Measurements from ENCODE around the gene IL1RAPL1. TPM values are rescaled to one million over a fixed set of nuclear protein-coding genes. Genes with fewer than 3 reads are reported as not detected.

Gene IL1RAPL1
- total RNA-seq, 1 donor from 2014 or later = not detected

DNA sequence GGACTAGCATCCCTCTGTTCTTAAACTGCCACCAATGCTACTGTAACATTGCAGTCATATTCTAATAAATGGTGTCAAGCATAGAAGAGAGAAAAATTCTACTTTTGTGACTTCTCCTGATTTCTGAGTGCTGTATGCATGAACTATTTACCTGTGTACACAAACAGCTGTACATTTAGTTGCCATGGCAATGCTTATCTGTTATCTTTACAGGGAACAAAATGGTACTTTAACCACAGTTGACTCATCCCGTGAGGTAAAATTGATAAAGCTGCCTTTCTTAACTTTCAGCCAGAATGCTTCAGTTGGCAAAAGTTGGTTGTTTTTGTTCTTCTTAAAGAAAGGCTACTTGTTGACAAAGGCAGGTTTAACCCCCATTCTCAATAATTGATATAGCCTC is 1040.6 kb downstream of the IL1RAPL1 start:
- no peaks in the 10 kb centered on the region for H3K27me3 ChIP-seq (ENCODE audit: control insufficient read depth, insufficient read depth, low read length)
- DNase-seq (ENCODE audit: low read depth) (peak; percentile 0), FAIRE-seq (no peak)
- no peak overlapping the region for H3K4me3 ChIP-seq (ENCODE audit: low read depth, low read length)
- no peaks in the 10 kb centered on the region for H3K36me3 ChIP-seq (ENCODE audit: control insufficient read depth, insufficient read depth, low read length)
- TF ChIP-seq, protein P1, sequence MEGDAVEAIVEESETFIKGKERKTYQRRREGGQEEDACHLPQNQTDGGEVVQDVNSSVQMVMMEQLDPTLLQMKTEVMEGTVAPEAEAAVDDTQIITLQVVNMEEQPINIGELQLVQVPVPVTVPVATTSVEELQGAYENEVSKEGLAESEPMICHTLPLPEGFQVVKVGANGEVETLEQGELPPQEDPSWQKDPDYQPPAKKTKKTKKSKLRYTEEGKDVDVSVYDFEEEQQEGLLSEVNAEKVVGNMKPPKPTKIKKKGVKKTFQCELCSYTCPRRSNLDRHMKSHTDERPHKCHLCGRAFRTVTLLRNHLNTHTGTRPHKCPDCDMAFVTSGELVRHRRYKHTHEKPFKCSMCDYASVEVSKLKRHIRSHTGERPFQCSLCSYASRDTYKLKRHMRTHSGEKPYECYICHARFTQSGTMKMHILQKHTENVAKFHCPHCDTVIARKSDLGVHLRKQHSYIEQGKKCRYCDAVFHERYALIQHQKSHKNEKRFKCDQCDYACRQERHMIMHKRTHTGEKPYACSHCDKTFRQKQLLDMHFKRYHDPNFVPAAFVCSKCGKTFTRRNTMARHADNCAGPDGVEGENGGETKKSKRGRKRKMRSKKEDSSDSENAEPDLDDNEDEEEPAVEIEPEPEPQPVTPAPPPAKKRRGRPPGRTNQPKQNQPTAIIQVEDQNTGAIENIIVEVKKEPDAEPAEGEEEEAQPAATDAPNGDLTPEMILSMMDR (IDR thresholded peaks at IDR 0.05; ENCODE audit: insufficient read depth, low read length, severe bottlenecking) = no peak

DNA sequence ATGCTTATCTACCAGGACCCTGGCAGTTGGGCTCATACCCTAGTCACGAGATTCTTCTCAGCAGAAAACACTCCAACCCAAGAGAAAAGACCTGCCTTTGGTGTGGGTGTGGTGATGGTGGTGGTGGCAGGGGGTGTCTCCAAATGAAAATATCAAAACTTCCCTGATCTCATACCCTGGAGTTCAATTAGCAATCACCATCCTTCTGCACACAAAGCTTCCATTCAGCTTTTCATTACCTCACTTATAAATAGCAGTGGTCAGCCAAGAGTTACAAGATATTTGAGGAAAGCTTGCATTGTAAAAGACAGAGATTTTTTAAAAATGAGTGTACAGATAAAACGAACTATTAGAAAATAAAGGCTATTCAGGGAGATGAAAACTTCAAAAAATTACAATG is 1047.3 kb downstream of the IL1RAPL1 start:
- FAIRE-seq = no peak

DNA sequence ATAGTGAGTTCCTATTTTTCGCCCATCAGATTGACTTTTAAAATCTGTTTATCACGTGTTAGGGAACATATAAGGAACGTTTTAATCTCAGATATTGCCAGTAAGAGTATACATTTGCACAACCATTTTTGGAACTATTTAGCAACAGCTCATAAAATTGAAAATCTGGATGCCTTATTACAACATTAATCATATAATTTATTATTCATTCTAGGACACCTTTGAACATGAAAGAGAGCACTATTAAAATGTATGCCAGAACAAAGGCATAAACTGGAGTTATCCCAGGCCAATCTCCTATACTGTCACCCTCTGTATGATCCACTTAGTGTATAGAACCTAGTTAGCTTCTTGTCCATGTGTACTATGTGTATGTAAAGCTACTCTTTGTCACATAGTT is 1049.1 kb downstream of the IL1RAPL1 start:
- Histone ChIP-seq H3K27me3 (ENCODE audit: control insufficient read depth, insufficient read depth, low read length) (no peaks in the 10 kb centered on the region), H3K36me3 (ENCODE audit: control insufficient read depth, insufficient read depth, low read length) (no peaks in the 10 kb centered on the region), H3K4me3 (ENCODE audit: low read depth, low read length) (no peak overlapping the region)
- TF ChIP-seq, protein P1 (IDR thresholded peaks at IDR 0.05; ENCODE audit: insufficient read depth, low read length, severe bottlenecking) = no peak
- DNase-seq (ENCODE audit: low read depth) = no peak
- no peak for FAIRE-seq

More for the DNA sequence above, 1047.3 kb downstream of the IL1RAPL1 start:
- H3K4me3 ChIP-seq (ENCODE audit: low read depth, low read length) = no peak overlapping the region
- no peaks in the 10 kb centered on the region for H3K36me3 ChIP-seq (ENCODE audit: control insufficient read depth, insufficient read depth, low read length)
- no peak for DNase-seq (ENCODE audit: low read depth)
- no peaks in the 10 kb centered on the region for H3K27me3 ChIP-seq (ENCODE audit: control insufficient read depth, insufficient read depth, low read length)
- TF ChIP-seq, protein P1 (IDR thresholded peaks at IDR 0.05; ENCODE audit: insufficient read depth, low read length, severe bottlenecking) = no peak

DNA sequence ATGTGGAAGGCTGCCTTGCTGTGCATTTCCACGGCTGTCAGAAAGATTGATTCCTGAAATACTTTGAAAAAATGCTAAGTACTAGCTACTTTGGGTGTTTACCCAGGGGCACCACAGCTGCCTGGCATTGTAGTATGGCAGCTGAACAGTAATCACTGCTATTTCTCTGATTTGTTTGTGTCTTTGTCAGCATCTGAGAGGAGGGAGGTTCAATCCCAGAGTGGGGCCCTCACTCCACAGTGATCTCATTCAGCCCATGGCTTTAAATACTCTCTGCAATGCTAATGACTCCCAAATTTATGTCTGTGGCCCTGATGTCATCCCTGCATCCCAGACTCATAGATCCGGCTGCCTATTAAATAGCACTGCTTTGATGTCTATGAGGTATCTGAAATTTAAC is 1052.9 kb downstream of the IL1RAPL1 start:
- Histone ChIP-seq H3K36me3 (ENCODE audit: control insufficient read depth, insufficient read depth, low read length) (no peaks in the 10 kb centered on the region), H3K27me3 (ENCODE audit: control insufficient read depth, insufficient read depth, low read length) (no peaks in the 10 kb centered on the region), H3K4me3 (ENCODE audit: low read depth, low read length) (no peak overlapping the region)
- FAIRE-seq = no peak
- DNase-seq (ENCODE audit: low read depth) = no peak
- TF ChIP-seq, protein P1 (IDR thresholded peaks at IDR 0.05; ENCODE audit: insufficient read depth, low read length, severe bottlenecking) = no peak

DNA sequence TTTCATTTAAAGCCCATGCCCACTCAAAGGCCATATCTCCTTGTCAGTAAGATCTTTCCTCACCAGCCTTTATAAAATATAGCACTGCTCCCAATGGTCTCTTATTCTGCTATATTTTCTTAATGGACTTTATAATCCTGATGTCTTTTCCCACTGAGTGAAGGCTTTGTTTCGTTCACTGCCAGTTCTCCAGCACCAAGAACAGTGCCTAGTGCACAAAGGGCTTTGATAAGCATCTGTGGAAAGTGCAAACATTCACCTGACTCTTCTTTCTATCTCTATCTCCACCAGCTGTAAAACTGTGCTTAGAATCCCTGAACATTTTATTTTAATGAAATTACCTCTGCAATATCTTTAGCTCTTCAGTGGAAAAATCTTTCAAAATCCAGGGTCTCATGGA is 1054.2 kb downstream of the IL1RAPL1 start:
- H3K4me3 ChIP-seq (ENCODE audit: low read depth, low read length) = no peak overlapping the region
- no peak for FAIRE-seq
- DNase-seq (ENCODE audit: low read depth) = no peak
- no peaks in the 10 kb centered on the region for H3K36me3 ChIP-seq (ENCODE audit: control insufficient read depth, insufficient read depth, low read length)
- TF ChIP-seq, protein P1 (IDR thresholded peaks at IDR 0.05; ENCODE audit: insufficient read depth, low read length, severe bottlenecking) = no peak
- H3K27me3 ChIP-seq (ENCODE audit: control insufficient read depth, insufficient read depth, low read length) = no peaks in the 10 kb centered on the region

DNA sequence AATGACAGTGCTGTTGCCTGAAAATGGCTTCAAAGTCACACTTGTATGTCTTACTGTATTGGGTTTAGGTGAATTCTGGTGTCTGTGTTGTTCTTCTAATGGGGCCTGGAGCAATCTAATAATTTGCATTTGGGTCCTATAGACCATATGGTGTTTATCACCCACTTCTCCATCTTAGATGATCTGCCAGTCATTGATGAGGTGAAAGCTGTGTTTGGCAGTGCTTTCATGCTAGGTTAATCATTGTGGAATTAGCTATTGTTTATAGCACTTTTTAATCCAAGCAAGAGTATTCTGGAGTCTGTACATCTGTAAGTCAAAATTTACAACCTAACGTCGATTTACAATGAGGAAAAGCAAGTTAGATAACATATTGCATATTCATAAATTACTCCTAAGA is 1055.9 kb downstream of the IL1RAPL1 start:
- DNase-seq (ENCODE audit: low read depth) (no peak), FAIRE-seq (no peak)
- TF ChIP-seq, protein P1 (IDR thresholded peaks at IDR 0.05; ENCODE audit: insufficient read depth, low read length, severe bottlenecking) = no peak
- H3K27me3 ChIP-seq (ENCODE audit: control insufficient read depth, insufficient read depth, low read length) = no peaks in the 10 kb centered on the region
- H3K36me3 ChIP-seq (ENCODE audit: control insufficient read depth, insufficient read depth, low read length) = no peaks in the 10 kb centered on the region
- no peak overlapping the region for H3K4me3 ChIP-seq (ENCODE audit: low read depth, low read length)

Data from bronchial epithelial cell (primary cell).